A673 (cell line): ENCODE data around the gene GLCE. TPM values are rescaled to one million over a fixed set of nuclear protein-coding genes. Genes with fewer than 3 reads are reported as not detected.

Source experiments
- BruUV-seq: library from RNA; stranded (reverse); fragments of 400-500 nt; replicated peaks from 2 replicates; lab custom pipeline; 2021; lab: Mats Ljungman, UMichigan
- CTCF ChIA-PET: fragments of 300-600 bp; sonication (Branson Sonifier 250); formaldehyde crosslinking; loops from one replicate; lab custom pipeline; 2022; ENCODE audit warnings: antibody characterized with exemption; lab: Charles Lee
- POLR2A ChIA-PET: fragments of 300-600 bp; sonication (Branson Sonifier 250); formaldehyde crosslinking; loops from one replicate; lab custom pipeline; 2022; ENCODE audit warnings: antibody characterized with exemption; ENCODE audit not compliant: low non-redundant PET; lab: Charles Lee
- DNase-seq: peaks from one replicate; pipeline ENCODE4 v3.0.0-alpha.2; 2015; ENCODE audit warnings: low spot score
- H3K27ac ChIP-seq: fragments of 200-600 bp; sonication (generic); 2 replicates; pipeline ENCODE4 v1.5.1; 2016; ENCODE audit warnings: mixed run types, low read depth, mild to moderate bottlenecking, mixed read lengths, antibody characterized with exemption, low read length; ENCODE audit not compliant: poor library complexity, severe bottlenecking
- H3K27me3 ChIP-seq: fragments of 200-600 bp; sonication (generic); replicated peaks from 2 replicates; pipeline ENCODE4 v1.6.1; 2017; ENCODE audit warnings: mixed run types, low read depth, mild to moderate bottlenecking, mixed read lengths, antibody characterized with exemption, low read length; ENCODE audit not compliant: insufficient read depth, poor library complexity
- H3K36me3 ChIP-seq: fragments of 200-600 bp; sonication (generic); 2 replicates; pipeline ENCODE4 v1.6.1; 2016; ENCODE audit warnings: mixed run types, mild to moderate bottlenecking, mixed read lengths, antibody characterized with exemption, low read length; ENCODE audit not compliant: insufficient read depth, poor library complexity, severe bottlenecking
- H3K4me1 ChIP-seq: fragments of 200-600 bp; sonication (generic); 2 replicates; pipeline ENCODE4 v1.6.1; 2017; ENCODE audit warnings: mixed run types, mild to moderate bottlenecking, mixed read lengths, antibody characterized with exemption, low read length; ENCODE audit not compliant: insufficient read depth, poor library complexity, severe bottlenecking
- H3K4me3 ChIP-seq: fragments of 200-600 bp; sonication (generic); 2 replicates; pipeline ENCODE4 v1.5.1; 2016; ENCODE audit warnings: low read depth, mixed run types, mild to moderate bottlenecking, mixed read lengths, low read length; ENCODE audit not compliant: poor library complexity, severe bottlenecking
- H3K9me3 ChIP-seq: fragments of 200-600 bp; sonication (generic); 2 replicates; pipeline ENCODE4 v1.6.1; 2016; ENCODE audit warnings: mixed run types, low read depth, mild to moderate bottlenecking, mixed read lengths, antibody characterized with exemption, low read length; ENCODE audit not compliant: poor library complexity, severe bottlenecking
- EZH2 ChIP-seq: fragments of 200-600 bp; sonication (generic); IDR thresholded peaks from 2 replicates; pipeline ENCODE4 v1.6.1; 2017; ENCODE audit warnings: borderline replicate concordance, low read depth, mild to moderate bottlenecking, mixed read lengths, antibody characterized with exemption, low read length; ENCODE audit not compliant: poor library complexity, severe bottlenecking
- intact Hi-C: fragments of 100-400 bp; cut with micrococcal nuclease; formaldehyde crosslinking; loops from one replicate; pipeline ENCODE4 v1.10.0; 2022; ENCODE audit not compliant: unreplicated experiment
- total RNA-seq: library from RNA; stranded (reverse); gene quantifications from 2 replicates; pipeline ENCODE4 v1.2.3, GENCODE V29; 2021
- TF ChIP-seq, protein P1 (sequence below): fragments of 300-800, 200-600 bp; sonication (generic); conservative IDR thresholded peaks from 2 replicates; pipeline ENCODE4 v1.5.1; 2017; ENCODE audit warnings: low read depth, mild to moderate bottlenecking, antibody characterized with exemption, low read length, moderate library complexity, mixed read lengths

Gene GLCE
- total RNA-seq, 1 experiment from 2014 or later, result 44.6 TPM

- BruUV-seq, result no TSS peak
- no peaks in the 10 kb centered on the region for H3K27me3 ChIP-seq
- no peaks in the 10 kb centered on the region for H3K9me3 ChIP-seq
- no peaks in the 10 kb centered on the region for H3K36me3 ChIP-seq
- intact Hi-C loops, result no loop called here
- no peak for DNase-seq
- TF ChIP-seq EZH2, result no peak
- TF ChIP-seq, protein P1, sequence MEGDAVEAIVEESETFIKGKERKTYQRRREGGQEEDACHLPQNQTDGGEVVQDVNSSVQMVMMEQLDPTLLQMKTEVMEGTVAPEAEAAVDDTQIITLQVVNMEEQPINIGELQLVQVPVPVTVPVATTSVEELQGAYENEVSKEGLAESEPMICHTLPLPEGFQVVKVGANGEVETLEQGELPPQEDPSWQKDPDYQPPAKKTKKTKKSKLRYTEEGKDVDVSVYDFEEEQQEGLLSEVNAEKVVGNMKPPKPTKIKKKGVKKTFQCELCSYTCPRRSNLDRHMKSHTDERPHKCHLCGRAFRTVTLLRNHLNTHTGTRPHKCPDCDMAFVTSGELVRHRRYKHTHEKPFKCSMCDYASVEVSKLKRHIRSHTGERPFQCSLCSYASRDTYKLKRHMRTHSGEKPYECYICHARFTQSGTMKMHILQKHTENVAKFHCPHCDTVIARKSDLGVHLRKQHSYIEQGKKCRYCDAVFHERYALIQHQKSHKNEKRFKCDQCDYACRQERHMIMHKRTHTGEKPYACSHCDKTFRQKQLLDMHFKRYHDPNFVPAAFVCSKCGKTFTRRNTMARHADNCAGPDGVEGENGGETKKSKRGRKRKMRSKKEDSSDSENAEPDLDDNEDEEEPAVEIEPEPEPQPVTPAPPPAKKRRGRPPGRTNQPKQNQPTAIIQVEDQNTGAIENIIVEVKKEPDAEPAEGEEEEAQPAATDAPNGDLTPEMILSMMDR, result no peak
- no peaks in the 10 kb centered on the region for H3K4me1 ChIP-seq
- ChIA-PET CTCF (no interaction called here), POLR2A (no interaction called here)
- no peak overlapping the region for H3K4me3 ChIP-seq
- no peak overlapping the region for H3K27ac ChIP-seq
Observed at GRCh38 chr15:69132430-69132829, 28.0 kb upstream of the GLCE start.

DNA sequence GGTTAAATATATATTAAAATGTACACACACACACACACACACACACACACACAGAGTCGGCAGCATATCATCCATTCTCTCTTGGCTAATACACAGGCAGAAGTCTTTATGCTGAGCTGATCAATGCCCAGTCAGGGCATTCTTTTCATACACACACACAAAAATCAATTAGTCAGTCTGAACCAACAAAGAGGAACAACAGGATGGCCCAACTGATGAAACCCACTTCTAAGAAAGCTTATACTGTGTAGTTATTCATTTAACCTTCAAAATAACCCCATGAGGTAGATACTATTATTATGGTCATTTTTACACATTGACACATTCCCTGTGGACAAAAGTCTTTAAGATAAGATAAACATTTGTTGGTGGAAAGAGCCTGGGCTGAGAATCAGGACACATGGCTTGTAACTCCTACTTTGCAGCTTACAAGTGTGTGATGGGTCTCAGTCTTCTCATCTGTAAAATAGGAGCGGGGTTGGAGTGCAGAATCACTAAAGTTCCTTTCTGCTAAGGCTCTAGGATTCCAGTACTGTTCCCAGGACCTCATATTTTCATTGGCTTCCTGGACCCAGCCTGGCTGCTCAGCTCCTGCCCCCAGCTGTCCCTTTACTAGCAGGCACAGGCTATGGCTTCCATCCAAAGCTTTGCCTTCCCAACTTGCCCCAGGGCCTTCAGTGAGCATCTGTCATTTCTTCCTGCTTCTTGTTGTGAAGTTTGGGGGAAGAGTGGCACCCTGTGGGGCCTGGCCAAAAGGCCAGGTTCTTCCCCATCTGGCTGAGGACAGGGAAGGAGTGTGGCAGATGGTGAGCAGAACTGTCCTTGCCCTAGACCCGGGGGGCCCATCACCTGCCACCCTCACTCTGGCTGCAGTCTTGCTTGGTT is 27.2 kb upstream of the GLCE start:
- TF ChIP-seq, protein P1, result no peak
- TF ChIP-seq EZH2, result no peak
- BruUV-seq, result no TSS peak
- CTCF ChIA-PET, result no interaction called here
- no peak overlapping the region for H3K27ac ChIP-seq
- no peaks in the 10 kb centered on the region for H3K36me3 ChIP-seq
- H3K4me3 ChIP-seq, result no peak overlapping the region
- DNase-seq, result peak; percentile 22
- no peaks in the 10 kb centered on the region for H3K27me3 ChIP-seq
- no peaks in the 10 kb centered on the region for H3K9me3 ChIP-seq
- no peaks in the 10 kb centered on the region for H3K4me1 ChIP-seq
- intact Hi-C loops, result no loop called here
- POLR2A ChIA-PET, result interaction anchor here (0.6 kb wide), 1 partner anchor 114 kb away, joined by 4 read pairs; no protein-coding TSS in a partner anchor

- POLR2A ChIA-PET, result no interaction called here
- Histone ChIP-seq H3K27me3 (no peaks in the 10 kb centered on the region), H3K27ac (no peak overlapping the region), H3K4me1 (no peaks in the 10 kb centered on the region), H3K9me3 (no peaks in the 10 kb centered on the region), H3K36me3 (no peaks in the 10 kb centered on the region), H3K4me3 (no peak overlapping the region)
- no peak for DNase-seq
- no TSS peak for BruUV-seq
- CTCF ChIA-PET, result no interaction called here
- TF ChIP-seq EZH2, result no peak
- TF ChIP-seq, protein P1, result no peak
- intact Hi-C loops, result no loop called here
Observed at GRCh38 chr15:69133862-69134519, 26.4 kb upstream of the GLCE start.
